K562 (cell line): ENCODE measurements around the gene TTC8. TPM values are rescaled to one million over a fixed set of nuclear protein-coding genes. Genes with fewer than 3 reads are reported as not detected.

ENCODE experiments used
- ATAC-seq: fragments of 200-7000 bp; cut with Tn5 transposase; 3 replicates; pipeline ENCODE4 v1.9.1; 2020; ENCODE audit warnings: moderate library complexity
- BruUV-seq: library from RNA; stranded (reverse); fragments of 400-500 nt; replicated peaks from 2 replicates; lab custom pipeline; 2021; lab: Mats Ljungman, UMichigan
- CTCF ChIA-PET: fragments of 300-600 bp; formaldehyde crosslinking; extraction: SDS; loops from one replicate; lab custom pipeline; 2021; ENCODE audit warnings: low intra/inter-chr PET ratio; lab: Yijun Ruan, JAX
- POLR2A ChIA-PET: fragments of 300-600, 350-650 bp; sonication (Branson Sonifier 250); formaldehyde crosslinking; extraction: SDS; loops from one replicate; lab custom pipeline; 2021; ENCODE audit warnings: antibody characterized with exemption, inconsistent platforms; lab: Yijun Ruan, JAX
- DNase-seq, 4 experiments: peaks; one replicate each; pipeline versions ENCODE4 v3.0.0 to v3.0.0-alpha.2; 2011 to 2018; ENCODE audit warnings: low spot score in 3 of 4, mixed read lengths in 3 of 4; ENCODE audit errors: extremely low read depth in 1 of 4
- FAIRE-seq: peaks from 2 replicates; lab custom pipeline; 2011; peaks lifted over from hg19 to GRCh38; lab: Jason Lieb, UNC
- H2AFZ ChIP-seq: 2 replicates; pipeline ENCODE4 v1.6.0; 2011; ENCODE audit warnings: low read depth, low read length, control low read depth, inconsistent platforms
- H3K27ac ChIP-seq: fragments of 200-600 bp; 3 replicates; pipeline ENCODE4 v1.8.0; 2011; ENCODE audit warnings: low read depth, mild to moderate bottlenecking, control low read depth, inconsistent platforms, low read length, moderate library complexity, mixed read lengths; ENCODE audit errors: extremely low read depth
- H3K27me3 ChIP-seq, 2 experiments: fragments of 300-600 bp in 1 of 2; 2 replicates in 1 of 2; 3 replicates in 1 of 2; pipeline versions ENCODE4 v1.6.0 to v1.8.0; 2011; ENCODE audit warnings: inconsistent platforms in 2 of 2, low read length in 2 of 2, mild to moderate bottlenecking in 1 of 2, mixed read lengths in 1 of 2, moderate library complexity in 1 of 2; ENCODE audit not compliant: control insufficient read depth in 2 of 2, insufficient read depth in 2 of 2
- H3K36me3 ChIP-seq: fragments of 300-600 bp; 3 replicates; pipeline ENCODE4 v1.8.0; 2011; ENCODE audit warnings: mild to moderate bottlenecking, low read length, inconsistent platforms; ENCODE audit not compliant: control insufficient read depth, insufficient read depth
- H3K4me1 ChIP-seq, 2 experiments: fragments of 200-600 bp in 1 of 2; replicated peaks in 1 of 2; 2 replicates in 1 of 2; 3 replicates in 1 of 2; pipeline versions ENCODE4 v1.5.1 to v1.8.0; 2011; ENCODE audit warnings: inconsistent platforms in 2 of 2, low read length in 2 of 2, mild to moderate bottlenecking in 1 of 2, mixed read lengths in 1 of 2, moderate library complexity in 1 of 2; ENCODE audit not compliant: control insufficient read depth in 2 of 2, insufficient read depth in 2 of 2
- H3K4me2 ChIP-seq: 2 replicates; pipeline ENCODE4 v1.6.1; 2011; ENCODE audit warnings: low read length, control low read depth, inconsistent platforms, mixed read lengths; ENCODE audit not compliant: insufficient read depth
- H3K4me3 ChIP-seq: fragments of 200-600 bp; sonication (generic), shearing (Covaris generic); 2 replicates; pipeline ENCODE4 v1.5.1; 2016; ENCODE audit warnings: control low read depth, inconsistent platforms
- H3K79me2 ChIP-seq: fragments of 200-600 bp; 3 replicates; pipeline ENCODE4 v1.8.0; 2011; ENCODE audit warnings: low read length, inconsistent platforms; ENCODE audit not compliant: control insufficient read depth, insufficient read depth
- H3K9ac ChIP-seq, 2 experiments: 2 replicates each; pipeline versions ENCODE4 v1.6.0 to v1.6.1; 2011; ENCODE audit warnings: low read depth in 2 of 2, low read length in 2 of 2, control low read depth in 1 of 2, inconsistent platforms in 1 of 2, mild to moderate bottlenecking in 1 of 2, mixed read lengths in 1 of 2; ENCODE audit not compliant: insufficient read depth in 1 of 2
- H3K9me1 ChIP-seq: one replicate; pipeline ENCODE4 v1.6.0; 2011; ENCODE audit warnings: inconsistent platforms, mild to moderate bottlenecking, low read length, moderate library complexity; ENCODE audit not compliant: control insufficient read depth, insufficient read depth
- H3K9me3 ChIP-seq: replicated peaks from 2 replicates; pipeline ENCODE4 v1.5.1; 2011; ENCODE audit warnings: low read depth, low read length, inconsistent platforms; ENCODE audit not compliant: control insufficient read depth, insufficient read depth
- H4K20me1 ChIP-seq: replicated peaks from 2 replicates; pipeline ENCODE4 v1.6.1; 2011; ENCODE audit warnings: low read length, inconsistent platforms, mixed read lengths; ENCODE audit not compliant: control insufficient read depth, insufficient read depth
- BDP1 ChIP-seq: IDR thresholded peaks from 3 replicates; pipeline ENCODE4 v1.6.1; 2011; ENCODE audit not compliant: insufficient read length, insufficient read depth
- ERF ChIP-seq: fragments of 450-650 bp; formaldehyde crosslinking; IDR thresholded peaks from 2 replicates; pipeline ENCODE4 v1.4.0; 2020; ENCODE audit warnings: mild to moderate bottlenecking, mixed read lengths
- ETV6 ChIP-seq, 3 experiments: fragments of 150-350 bp in 1 of 3; sonication (generic) in 1 of 3; formaldehyde crosslinking in 1 of 3; IDR thresholded peaks; 2 replicates each; pipeline versions ENCODE4 v1.6.1 to v1.8.0; 2014 to 2022; ENCODE audit warnings: borderline replicate concordance in 2 of 3, low read depth in 2 of 3, antibody characterized with exemption in 1 of 3, low read length in 1 of 3, mild to moderate bottlenecking in 1 of 3, missing genetic modification reagents in 1 of 3
- HEY1 ChIP-seq: fragments of 250-450 bp; sonication (Bioruptor Pico); IDR thresholded peaks from 2 replicates; pipeline ENCODE4 v1.5.0; 2020; ENCODE audit warnings: mild to moderate bottlenecking, moderate library complexity, borderline replicate concordance
- JUN ChIP-seq, 2 experiments: sonication (generic) in 1 of 2; formaldehyde crosslinking in 1 of 2; IDR thresholded peaks; 2 replicates each; pipeline versions ENCODE4 v1.6.1 to v1.8.0; 2012 to 2022; ENCODE audit warnings: borderline replicate concordance in 2 of 2, mild to moderate bottlenecking in 2 of 2, improper control_type of control experiment in 1 of 2, low read depth in 1 of 2, low read length in 1 of 2, missing genetic modification reagents in 1 of 2
- KLF6 ChIP-seq: fragments of 250-450 bp; sonication (Bioruptor Pico); IDR thresholded peaks from 2 replicates; pipeline ENCODE4 v1.4.0; 2020; ENCODE audit warnings: mild to moderate bottlenecking, moderate library complexity, borderline replicate concordance
- MEF2A ChIP-seq: IDR thresholded peaks from 2 replicates; pipeline ENCODE4 v1.6.1; 2011; ENCODE audit warnings: low read depth, mild to moderate bottlenecking, low read length, moderate library complexity; ENCODE audit not compliant: control insufficient read depth
- NR1H2 ChIP-seq: sonication (generic); formaldehyde crosslinking; IDR thresholded peaks from 2 replicates; pipeline ENCODE4 v1.4.0; 2020; ENCODE audit warnings: mild to moderate bottlenecking, missing genetic modification reagents
- SIRT6 ChIP-seq: IDR thresholded peaks from one replicate; pipeline ENCODE4 v1.6.1; 2012; ENCODE audit warnings: low read depth, mild to moderate bottlenecking, control low read depth, inconsistent platforms, low read length, moderate library complexity
- SRF ChIP-seq, 2 experiments: fragments of 250-450, 450-650 bp in 1 of 2; sonication (Bioruptor Pico) in 1 of 2; sonication (generic) in 1 of 2; formaldehyde crosslinking; IDR thresholded peaks; 2 replicates each; pipeline versions ENCODE4 v1.5.0 to v1.5.1; 2020 to 2022; ENCODE audit warnings: mild to moderate bottlenecking in 1 of 2, missing genetic modification reagents in 1 of 2
- SRSF3 ChIP-seq: fragments of 200-400 bp; formaldehyde crosslinking; IDR thresholded peaks from 2 replicates; pipeline ENCODE4 v1.6.1; 2016; ENCODE audit warnings: mild to moderate bottlenecking, low read length, moderate library complexity; ENCODE audit not compliant: insufficient read depth
- ZFX ChIP-seq: sonication (generic); formaldehyde crosslinking; IDR thresholded peaks from 2 replicates; pipeline ENCODE4 v1.8.0; 2022; ENCODE audit warnings: mild to moderate bottlenecking, missing genetic modification reagents, moderate library complexity
- ZNF121 ChIP-seq: sonication (generic); formaldehyde crosslinking; conservative IDR thresholded peaks from 2 replicates; pipeline ENCODE4 v1.8.0; 2022; ENCODE audit warnings: missing genetic modification reagents
- ZNF133 ChIP-seq: fragments of 250-450 bp; sonication (Bioruptor Pico); IDR thresholded peaks from 2 replicates; pipeline ENCODE4 v1.4.0; 2020; ENCODE audit warnings: mild to moderate bottlenecking
- ZNF134 ChIP-seq: fragments of 250-450 bp; sonication (Bioruptor Pico); conservative IDR thresholded peaks from 2 replicates; pipeline ENCODE4 v1.4.0; 2020
- ZNF324 ChIP-seq: fragments of 250-450 bp; sonication (Bioruptor Pico); IDR thresholded peaks from 2 replicates; pipeline ENCODE4 v1.4.0; 2020; ENCODE audit warnings: mild to moderate bottlenecking
- WGBS: fragments of 100-300 bp; shearing (Covaris generic); methylation state at CpG from one replicate; pipeline ENCODE4 v1.1.6; 2016; ENCODE audit warnings: low coverage, mixed read lengths; ENCODE audit not compliant: insufficient coverage; ENCODE audit errors: missing lambda C conversion rate; 5-methylcytosine and 5-hydroxymethylcytosine counted together
- in situ Hi-C: fragments of 300-500 bp; cut with MboI; formaldehyde crosslinking; loops from 4 replicates; pipeline ENCODE4 v1.15.0; 2018; ENCODE audit warnings: inconsistent platforms, mixed read lengths
- intact Hi-C: fragments of 100-400 bp; cut with micrococcal nuclease; formaldehyde crosslinking; loops from 2 replicates; pipeline ENCODE4 v1.14.2; 2022
- polyA plus RNA-seq, 8 experiments: library from polyadenylated mRNA; depleted of rRNA in 4 of 8; stranded (reverse) in 5 of 8; unstranded in 3 of 8; fragments of >200 nt; fragmentation: Nextera tagmentation in 2 of 8; fragmentation: Illumina TruSeq in 1 of 8; extraction: Ambion mirVana in 2 of 8; extraction: Trizol in 1 of 8; gene quantifications; 2 replicates each; pipeline versions ENCODE4 v1.2.1 to v1.2.3, GENCODE V29; 2011 to 2014; ENCODE audit warnings: inconsistent platforms in 1 of 8, missing spikeins in 1 of 8
- total RNA-seq, 7 experiments: library from RNA; depleted of rRNA in 6 of 7; stranded (reverse); fragments of >200 nt in 6 of 7; fragmentation: Illumina TruSeq in 2 of 7; extraction: Trizol in 2 of 7; gene quantifications; 2 replicates each; pipeline versions ENCODE4 v1.2.1 to v1.2.3, GENCODE V29; 2011 to 2021; ENCODE audit warnings: low replicate concordance in 1 of 7
- TF ChIP-seq, protein P1 (sequence below): sonication (generic); formaldehyde crosslinking; IDR thresholded peaks from 2 replicates; pipeline ENCODE4 v1.8.1; 2023; ENCODE audit warnings: mild to moderate bottlenecking, missing genetic modification reagents
- TF ChIP-seq, protein P2 (sequence below): fragments of 450-650 bp; IDR thresholded peaks from 2 replicates; pipeline ENCODE4 v1.6.1; 2016; ENCODE audit warnings: mild to moderate bottlenecking

The TTC8 gene
- total and polyA plus RNA-seq, 9 of the 15 experiments (the other 6 are each of a cell fraction or from before 2014, with no cell fraction given) = 7.3 to 22.7 (median 9.6) TPM

DNA sequence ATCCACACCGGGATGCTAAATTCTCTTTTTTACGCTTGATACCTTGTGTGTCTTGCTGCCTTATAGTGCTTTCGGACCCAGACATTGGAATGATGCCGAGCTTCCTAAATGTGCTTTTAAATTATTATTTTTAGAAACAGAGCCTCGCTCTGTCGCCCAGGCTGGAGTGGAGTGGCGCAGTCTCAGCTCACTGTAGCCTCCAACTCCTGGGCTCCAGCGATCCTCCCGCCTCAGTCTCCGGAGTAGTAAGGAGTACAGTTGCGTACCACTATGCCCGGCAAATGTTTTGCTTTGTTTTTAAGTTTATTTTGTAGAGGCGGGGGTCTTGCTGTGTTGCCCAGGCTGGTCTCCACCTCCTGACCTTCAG, 31.2 kb upstream of the TTC8 start:
- Histone ChIP-seq H3K79me2 (no peaks in the 10 kb centered on the region), H2AFZ (peak overlapping the region; percentile 83), H3K9me3 (no peaks in the 10 kb centered on the region), H3K36me3 (no peaks in the 10 kb centered on the region), H3K4me2 (peak overlapping the region; percentile 75), H3K4me1 (peaks cover 5 to 16% of the 10 kb centered on the region in 2 experiments; a peak in 4 of 5 replicates), H4K20me1 (no peaks in the 10 kb centered on the region), H3K27me3 (peaks cover 2 to 4% of the 10 kb centered on the region in 2 experiments; a peak in 2 of 5 replicates), H3K4me3 (peak overlapping the region; percentile 48), H3K9me1 (no peaks in the 10 kb centered on the region), H3K9ac (peak overlapping the region; percentile 48 to 90; a peak in 3 of 4 replicates), H3K27ac (no peak overlapping the region)
- ChIA-PET CTCF (no interaction called here), POLR2A (interaction anchor here (1.0 kb wide), 1 partner anchor 36 kb away, joined by 3 read pairs; no protein-coding TSS in a partner anchor)
- in situ Hi-C loops = no loop called here
- FAIRE-seq (peak; percentile 6), DNase-seq (no peak), ATAC-seq (peak; percentile 14)
- 41% methylated on average over 12 of the region's 13 CpGs for WGBS
- intact Hi-C loops = loop anchor here (2.0 to 5.0 kb wide), 3 partner anchors 76 to 219 kb away; no protein-coding TSS in a partner anchor
- TSS peak; percentile 88 for BruUV-seq
- no peak for TF ChIP-seq JUN (IDR thresholded peaks at IDR 0.05; ENCODE audit: borderline replicate concordance, low read depth, low read length)
- TF ChIP-seq JUN (CRISPR knock-in tag; IDR thresholded peaks at IDR 0.05; ENCODE audit: borderline replicate concordance) = no peak
- TF ChIP-seq, protein P1, sequence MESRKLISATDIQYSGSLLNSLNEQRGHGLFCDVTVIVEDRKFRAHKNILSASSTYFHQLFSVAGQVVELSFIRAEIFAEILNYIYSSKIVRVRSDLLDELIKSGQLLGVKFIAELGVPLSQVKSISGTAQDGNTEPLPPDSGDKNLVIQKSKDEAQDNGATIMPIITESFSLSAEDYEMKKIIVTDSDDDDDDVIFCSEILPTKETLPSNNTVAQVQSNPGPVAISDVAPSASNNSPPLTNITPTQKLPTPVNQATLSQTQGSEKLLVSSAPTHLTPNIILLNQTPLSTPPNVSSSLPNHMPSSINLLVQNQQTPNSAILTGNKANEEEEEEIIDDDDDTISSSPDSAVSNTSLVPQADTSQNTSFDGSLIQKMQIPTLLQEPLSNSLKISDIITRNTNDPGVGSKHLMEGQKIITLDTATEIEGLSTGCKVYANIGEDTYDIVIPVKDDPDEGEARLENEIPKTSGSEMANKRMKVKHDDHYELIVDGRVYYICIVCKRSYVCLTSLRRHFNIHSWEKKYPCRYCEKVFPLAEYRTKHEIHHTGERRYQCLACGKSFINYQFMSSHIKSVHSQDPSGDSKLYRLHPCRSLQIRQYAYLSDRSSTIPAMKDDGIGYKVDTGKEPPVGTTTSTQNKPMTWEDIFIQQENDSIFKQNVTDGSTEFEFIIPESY (CRISPR knock-in tag) = 0 out of 2 replicates have a peak, but pooled peaks have one; percentile 3
- TF ChIP-seq HEY1 (CRISPR knock-in tag) = no peak
- no peak for TF ChIP-seq ZNF133 (CRISPR knock-in tag)
- TF ChIP-seq ZFX = peak; percentile 11; the same call in 1 of the 2 replicates
- no peak for TF ChIP-seq ETV6 (IDR thresholded peaks at IDR 0.05; ENCODE audit: borderline replicate concordance in 1 of 2, low read depth in 2 of 2, low read length in 1 of 2)
- TF ChIP-seq ETV6 (CRISPR knock-in tag; IDR thresholded peaks at IDR 0.05; ENCODE audit: borderline replicate concordance) = no peak
- TF ChIP-seq NR1H2 (CRISPR knock-in tag) = no peak
- TF ChIP-seq, protein P2, sequence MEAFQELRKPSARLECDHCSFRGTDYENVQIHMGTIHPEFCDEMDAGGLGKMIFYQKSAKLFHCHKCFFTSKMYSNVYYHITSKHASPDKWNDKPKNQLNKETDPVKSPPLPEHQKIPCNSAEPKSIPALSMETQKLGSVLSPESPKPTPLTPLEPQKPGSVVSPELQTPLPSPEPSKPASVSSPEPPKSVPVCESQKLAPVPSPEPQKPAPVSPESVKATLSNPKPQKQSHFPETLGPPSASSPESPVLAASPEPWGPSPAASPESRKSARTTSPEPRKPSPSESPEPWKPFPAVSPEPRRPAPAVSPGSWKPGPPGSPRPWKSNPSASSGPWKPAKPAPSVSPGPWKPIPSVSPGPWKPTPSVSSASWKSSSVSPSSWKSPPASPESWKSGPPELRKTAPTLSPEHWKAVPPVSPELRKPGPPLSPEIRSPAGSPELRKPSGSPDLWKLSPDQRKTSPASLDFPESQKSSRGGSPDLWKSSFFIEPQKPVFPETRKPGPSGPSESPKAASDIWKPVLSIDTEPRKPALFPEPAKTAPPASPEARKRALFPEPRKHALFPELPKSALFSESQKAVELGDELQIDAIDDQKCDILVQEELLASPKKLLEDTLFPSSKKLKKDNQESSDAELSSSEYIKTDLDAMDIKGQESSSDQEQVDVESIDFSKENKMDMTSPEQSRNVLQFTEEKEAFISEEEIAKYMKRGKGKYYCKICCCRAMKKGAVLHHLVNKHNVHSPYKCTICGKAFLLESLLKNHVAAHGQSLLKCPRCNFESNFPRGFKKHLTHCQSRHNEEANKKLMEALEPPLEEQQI = no peak
- TF ChIP-seq KLF6 = no peak
- no peak for TF ChIP-seq MEF2A
- no peak for TF ChIP-seq SRF (CRISPR knock-in tag; IDR thresholded peaks at IDR 0.05)
- no peak for TF ChIP-seq BDP1
- TF ChIP-seq ZNF121 (CRISPR knock-in tag) = 0 out of 2 replicates have a peak, but pooled peaks have one; percentile 17
- no peak for TF ChIP-seq ZNF324
- TF ChIP-seq ZNF134 = no peak
- no peak for TF ChIP-seq ERF (CRISPR knock-in tag)
- TF ChIP-seq SIRT6 = no peak
- TF ChIP-seq SRSF3 = no peak
